Mesenchymal stem cell (in vitro differentiated cells and primary cell): ENCODE measurements around the gene CACNA2D3.

Experiments used
- DNase-seq: peaks from one replicate; pipeline ENCODE4 v3.0.0-alpha.2; 2013
- H2AFZ ChIP-seq: one replicate; pipeline ENCODE4 v1.6.1; 2013; ENCODE audit warnings: low read depth, mild to moderate bottlenecking, control low read depth, inconsistent platforms, low read length, moderate library complexity
- H2AK5ac ChIP-seq: 2 replicates; pipeline ENCODE4 v1.6.1; 2013; ENCODE audit warnings: low read length, moderate library complexity, mild to moderate bottlenecking, inconsistent platforms; ENCODE audit not compliant: severe bottlenecking
- H2BK120ac ChIP-seq: one replicate; pipeline ENCODE4 v1.6.1; 2013; ENCODE audit warnings: low read depth, mild to moderate bottlenecking, inconsistent platforms, low read length, moderate library complexity
- H2BK12ac ChIP-seq, 2 experiments: one replicate each; pipeline ENCODE4 v1.6.1; 2013; ENCODE audit warnings: inconsistent platforms in 2 of 2, low read length in 2 of 2, mild to moderate bottlenecking in 2 of 2, moderate library complexity in 2 of 2, control low read depth in 1 of 2
- H2BK15ac ChIP-seq: one replicate; pipeline ENCODE4 v1.6.1; 2013; ENCODE audit warnings: mild to moderate bottlenecking, low read depth, inconsistent platforms; ENCODE audit not compliant: poor library complexity, severe bottlenecking
- H2BK5ac ChIP-seq: 2 replicates; pipeline ENCODE4 v1.6.1; 2013; ENCODE audit warnings: low read depth, mild to moderate bottlenecking, low read length, control low read depth, inconsistent platforms; ENCODE audit not compliant: poor library complexity, severe bottlenecking
- H3K14ac ChIP-seq, 2 experiments: one replicate each; pipeline ENCODE4 v1.6.1; 2013; ENCODE audit warnings: inconsistent platforms in 2 of 2, low read length in 2 of 2, control low read depth in 1 of 2, mild to moderate bottlenecking in 1 of 2, moderate library complexity in 1 of 2
- H3K18ac ChIP-seq, 2 experiments: one replicate each; pipeline ENCODE4 v1.6.1; 2013; ENCODE audit warnings: inconsistent platforms in 2 of 2, low read length in 2 of 2, control low read depth in 1 of 2, low read depth in 1 of 2, mild to moderate bottlenecking in 1 of 2
- H3K23ac ChIP-seq, 2 experiments: one replicate each; pipeline ENCODE4 v1.6.1; 2013; ENCODE audit warnings: inconsistent platforms in 2 of 2, low read length in 2 of 2, mild to moderate bottlenecking in 2 of 2, moderate library complexity in 2 of 2, control low read depth in 1 of 2
- H3K27ac ChIP-seq: 2 replicates; pipeline ENCODE4 v1.5.1; 2013; ENCODE audit warnings: mild to moderate bottlenecking, moderate library complexity, low read length, control low read depth, inconsistent platforms; ENCODE audit not compliant: poor library complexity, severe bottlenecking
- H3K27me3 ChIP-seq, 2 experiments: 2 replicates each; pipeline versions ENCODE4 v1.6.1 to v1.7.0; 2013; ENCODE audit warnings: low read length in 2 of 2, mild to moderate bottlenecking in 2 of 2, moderate library complexity in 2 of 2, control low read depth in 1 of 2, inconsistent platforms in 1 of 2; ENCODE audit not compliant: control insufficient read depth in 1 of 2, insufficient read depth in 1 of 2
- H3K36me3 ChIP-seq, 2 experiments: 2 replicates each; pipeline versions ENCODE4 v1.6.1 to v1.7.0; 2013; ENCODE audit warnings: low read length in 2 of 2, control low read depth in 1 of 2, inconsistent platforms in 1 of 2, low read depth in 1 of 2, mild to moderate bottlenecking in 1 of 2; ENCODE audit not compliant: insufficient read depth in 2 of 2, control insufficient read depth in 1 of 2
- H3K4ac ChIP-seq, 2 experiments: one replicate each; pipeline ENCODE4 v1.6.1; 2013; ENCODE audit warnings: inconsistent platforms in 2 of 2, low read length in 2 of 2, mild to moderate bottlenecking in 2 of 2, moderate library complexity in 2 of 2, control low read depth in 1 of 2, low read depth in 1 of 2
- H3K4me1 ChIP-seq: 2 replicates; pipeline ENCODE4 v1.6.1; 2013; ENCODE audit warnings: low read depth, low read length, control low read depth; ENCODE audit not compliant: control insufficient read depth, insufficient read depth
- H3K4me2 ChIP-seq: 2 replicates; pipeline ENCODE4 v1.6.1; 2013; ENCODE audit warnings: low read length, mild to moderate bottlenecking, inconsistent platforms; ENCODE audit not compliant: poor library complexity, severe bottlenecking
- H3K4me3 ChIP-seq, 2 experiments: 2 replicates each; pipeline versions ENCODE4 v1.5.1 to v1.7.0; 2013; ENCODE audit warnings: low read length in 2 of 2, mild to moderate bottlenecking in 2 of 2, control low read depth in 1 of 2, low read depth in 1 of 2; ENCODE audit not compliant: insufficient read depth in 1 of 2
- H3K79me1 ChIP-seq: replicated peaks from 2 replicates; pipeline ENCODE4 v1.6.1; 2013; ENCODE audit warnings: mild to moderate bottlenecking, control low read depth, low read length, inconsistent platforms; ENCODE audit not compliant: poor library complexity, severe bottlenecking
- H3K9ac ChIP-seq: 2 replicates; pipeline ENCODE4 v1.7.0; 2013; ENCODE audit warnings: mild to moderate bottlenecking, low read length, moderate library complexity
- H3K9me3 ChIP-seq: 2 replicates; pipeline ENCODE4 v1.7.0; 2013; ENCODE audit warnings: mild to moderate bottlenecking, low read length; ENCODE audit not compliant: control insufficient read depth
- H4K8ac ChIP-seq: one replicate; pipeline ENCODE4 v1.6.1; 2013; ENCODE audit warnings: inconsistent platforms, mild to moderate bottlenecking, low read length, moderate library complexity
- H4K91ac ChIP-seq: one replicate; pipeline ENCODE4 v1.6.1; 2013; ENCODE audit warnings: mild to moderate bottlenecking, low read length, inconsistent platforms
- WGBS: methylation state at CpG from one replicate; pipeline ENCODE4 v1.1.7; 2013; ENCODE audit warnings: mixed read lengths; 5-methylcytosine and 5-hydroxymethylcytosine counted together

CACNA2D3 gene

GRCh38 chr3:54659347-54659746 is 537.0 kb downstream of the CACNA2D3 start:
- H2BK12ac ChIP-seq: no peak overlapping the region
- no peak overlapping the region for H3K23ac ChIP-seq
- no peaks in the 10 kb centered on the region for H3K4me1 ChIP-seq
- no peak for DNase-seq
- no peaks in the 10 kb centered on the region for H3K79me1 ChIP-seq
- H2BK5ac ChIP-seq: no peak overlapping the region
- H3K4me2 ChIP-seq: no peak overlapping the region
- no peak overlapping the region for H3K27ac ChIP-seq
- H3K9ac ChIP-seq: no peak overlapping the region
- H3K27me3 ChIP-seq: no peaks in the 10 kb centered on the region
- 78% methylated on average over 3 of the region's 3 CpGs for WGBS
- H3K14ac ChIP-seq: no peak overlapping the region
- no peaks in the 10 kb centered on the region for H3K9me3 ChIP-seq
- no peak overlapping the region for H4K91ac ChIP-seq
- H3K36me3 ChIP-seq: no peaks in the 10 kb centered on the region
- no peak overlapping the region for H2AK5ac ChIP-seq
- no peak overlapping the region for H3K4ac ChIP-seq
- no peak overlapping the region for H4K8ac ChIP-seq
- no peak overlapping the region for H2BK120ac ChIP-seq
- H3K4me3 ChIP-seq: no peak overlapping the region
- no peak overlapping the region for H2BK15ac ChIP-seq
- no peak overlapping the region for H3K18ac ChIP-seq
- H2AFZ ChIP-seq: no peak overlapping the region

- 68% methylated on average over 8 of the region's 9 CpGs for WGBS
Measured at GRCh38 chr3:54660714-54661132, 538.4 kb downstream of the CACNA2D3 start.

DNA sequence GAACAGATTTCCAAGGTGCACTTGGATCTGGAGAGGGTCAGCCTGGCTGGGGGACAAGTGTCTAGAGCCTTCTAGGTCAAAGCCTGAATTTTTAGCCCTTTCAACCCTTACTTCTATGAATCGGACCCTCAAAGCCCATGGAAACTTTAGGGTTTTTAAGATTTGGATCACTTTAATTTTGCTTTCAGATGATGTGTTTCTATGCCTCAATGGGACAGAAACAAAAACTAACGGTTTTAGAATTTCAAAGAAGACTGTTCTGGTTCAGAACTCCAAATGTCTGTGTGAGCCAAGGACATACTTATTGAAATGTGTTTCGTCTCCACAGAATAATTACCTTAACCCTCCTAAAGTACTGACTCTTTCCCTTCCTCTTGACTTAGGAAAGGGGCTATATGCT is 538.8 kb downstream of the CACNA2D3 start:
- H3K9me3 ChIP-seq: no peaks in the 10 kb centered on the region
- H3K4me1 ChIP-seq: no peaks in the 10 kb centered on the region
- no peak overlapping the region for H4K91ac ChIP-seq
- 54% methylated on average over 2 of the region's 3 CpGs for WGBS
- H2BK5ac ChIP-seq: no peak overlapping the region
- no peak overlapping the region for H4K8ac ChIP-seq
- H2BK12ac ChIP-seq: no peak overlapping the region
- no peaks in the 10 kb centered on the region for H3K79me1 ChIP-seq
- H3K4me3 ChIP-seq: peak overlapping the region in 1 of 2 experiments; percentile 34
- no peak overlapping the region for H3K4ac ChIP-seq
- peak overlapping the region; percentile 75 for H3K9ac ChIP-seq
- no peaks in the 10 kb centered on the region for H3K36me3 ChIP-seq
- no peak overlapping the region for H2AK5ac ChIP-seq
- H3K23ac ChIP-seq: no peak overlapping the region
- no peak overlapping the region for H2AFZ ChIP-seq
- H3K27me3 ChIP-seq: no peaks in the 10 kb centered on the region
- H2BK15ac ChIP-seq: no peak overlapping the region
- no peak overlapping the region for H3K14ac ChIP-seq
- H3K4me2 ChIP-seq: no peak overlapping the region
- DNase-seq: no peak
- no peak overlapping the region for H2BK120ac ChIP-seq
- no peak overlapping the region for H3K18ac ChIP-seq
- H3K27ac ChIP-seq: no peak overlapping the region

More at GRCh38 chr3:54660714-54661132, 538.4 kb downstream of the CACNA2D3 start:
- Histone ChIP-seq H3K27ac (no peak overlapping the region), H2AK5ac (no peak overlapping the region), H3K9me3 (no peaks in the 10 kb centered on the region), H3K18ac (no peak overlapping the region), H2BK15ac (no peak overlapping the region), H3K4me2 (no peak overlapping the region), H2AFZ (no peak overlapping the region), H3K79me1 (no peaks in the 10 kb centered on the region), H4K91ac (no peak overlapping the region), H4K8ac (no peak overlapping the region), H2BK120ac (no peak overlapping the region), H3K4me1 (no peaks in the 10 kb centered on the region), H3K36me3 (no peaks in the 10 kb centered on the region), H2BK5ac (no peak overlapping the region), H3K23ac (no peak overlapping the region), H3K27me3 (no peaks in the 10 kb centered on the region), H3K9ac (peak overlapping the region; percentile 75), H3K4ac (no peak overlapping the region), H3K14ac (no peak overlapping the region), H2BK12ac (no peak overlapping the region), H3K4me3 (peak overlapping the region in 1 of 2 experiments; percentile 34)
- no peak for DNase-seq

GRCh38 chr3:54663501-54664011 is 541.2 kb downstream of the CACNA2D3 start:
- no peak overlapping the region for H3K18ac ChIP-seq
- no peaks in the 10 kb centered on the region for H3K36me3 ChIP-seq
- H4K8ac ChIP-seq: no peak overlapping the region
- no peak for DNase-seq
- H3K79me1 ChIP-seq: no peaks in the 10 kb centered on the region
- H3K27me3 ChIP-seq: no peaks in the 10 kb centered on the region
- no peaks in the 10 kb centered on the region for H3K4me1 ChIP-seq
- H3K9ac ChIP-seq: no peak overlapping the region
- H2BK5ac ChIP-seq: no peak overlapping the region
- no peak overlapping the region for H3K27ac ChIP-seq
- H2BK12ac ChIP-seq: no peak overlapping the region
- no peak overlapping the region for H3K4ac ChIP-seq
- H3K9me3 ChIP-seq: no peaks in the 10 kb centered on the region
- H3K23ac ChIP-seq: no peak overlapping the region
- no peak overlapping the region for H3K14ac ChIP-seq
- H2BK120ac ChIP-seq: no peak overlapping the region
- no peak overlapping the region for H2AK5ac ChIP-seq
- H3K4me3 ChIP-seq: no peak overlapping the region
- no peak overlapping the region for H2BK15ac ChIP-seq
- H4K91ac ChIP-seq: no peak overlapping the region
- H3K4me2 ChIP-seq: no peak overlapping the region
- no peak overlapping the region for H2AFZ ChIP-seq
- WGBS: 90% methylated on average over 4 of the region's 4 CpGs
